GM23248 (cell line): Measurements from ENCODE around the gene NHP2. TPM values are rescaled to one million over a fixed set of nuclear protein-coding genes. Genes with fewer than 3 reads are reported as not detected.

Experiments used
- DNase-seq: peaks from one replicate; pipeline ENCODE4 v3.0.0-alpha.2; 2015
- H2AFZ ChIP-seq: fragments of 200-600 bp; sonication (generic); 2 replicates; pipeline ENCODE4 v1.6.1; 2016; ENCODE audit warnings: antibody characterized with exemption
- H3F3A ChIP-seq: fragments of 200-600 bp; sonication (generic); 2 replicates; pipeline ENCODE4 v1.6.1; 2016; ENCODE audit warnings: mild to moderate bottlenecking, antibody characterized with exemption, mixed run types; ENCODE audit not compliant: insufficient read depth
- H3K27ac ChIP-seq: fragments of 200-600 bp; sonication (generic); 2 replicates; pipeline ENCODE4 v1.5.1; 2016; ENCODE audit warnings: mild to moderate bottlenecking
- H3K27me3 ChIP-seq: fragments of 200-600 bp; sonication (generic); replicated peaks from 2 replicates; pipeline ENCODE4 v1.6.1; 2016; ENCODE audit warnings: mild to moderate bottlenecking; ENCODE audit not compliant: insufficient read depth
- H3K36me3 ChIP-seq: fragments of 200-600 bp; sonication (generic); 2 replicates; pipeline ENCODE4 v1.6.1; 2016; ENCODE audit warnings: low read depth, mild to moderate bottlenecking
- H3K4me1 ChIP-seq: fragments of 200-600 bp; sonication (generic); 2 replicates; pipeline ENCODE4 v1.6.1; 2016; ENCODE audit warnings: mild to moderate bottlenecking; ENCODE audit not compliant: insufficient read depth
- H3K4me2 ChIP-seq: fragments of 200-600 bp; sonication (generic); one replicate; pipeline ENCODE4 v1.6.1; 2016; ENCODE audit warnings: mild to moderate bottlenecking; ENCODE audit not compliant: unreplicated experiment
- H3K4me3 ChIP-seq: fragments of 200-600 bp; sonication (generic); 2 replicates; pipeline ENCODE4 v1.5.1; 2016; ENCODE audit warnings: mild to moderate bottlenecking
- H3K79me2 ChIP-seq: fragments of 200-600 bp; sonication (generic); 2 replicates; pipeline ENCODE4 v1.6.1; 2016; ENCODE audit warnings: mild to moderate bottlenecking; ENCODE audit not compliant: insufficient read depth
- H3K9ac ChIP-seq: fragments of 200-600 bp; sonication (generic); 2 replicates; pipeline ENCODE4 v1.6.1; 2016; ENCODE audit warnings: mild to moderate bottlenecking
- H3K9me2 ChIP-seq: fragments of 200-600 bp; sonication (generic); 2 replicates; pipeline ENCODE4 v1.6.1; 2016; ENCODE audit warnings: mixed run types, mild to moderate bottlenecking, moderate library complexity; ENCODE audit not compliant: insufficient read depth
- H3K9me3 ChIP-seq: fragments of 200-600 bp; sonication (generic); one replicate; pipeline ENCODE4 v1.6.1; 2017; ENCODE audit warnings: low read depth
- H4K20me1 ChIP-seq: fragments of 200-600 bp; sonication (generic); 2 replicates; pipeline ENCODE4 v1.6.0; 2016; ENCODE audit not compliant: insufficient read depth
- EZH2 ChIP-seq: fragments of 200-600 bp; sonication (generic); IDR thresholded peaks from 2 replicates; pipeline ENCODE4 v1.6.1; 2018; ENCODE audit warnings: antibody characterized with exemption, mild to moderate bottlenecking; ENCODE audit not compliant: insufficient read depth, poor library complexity, severe bottlenecking
- EZH2phosphoT487 ChIP-seq: fragments of 200-600 bp; sonication (generic); IDR thresholded peaks from 2 replicates; pipeline ENCODE4 v1.6.1; 2018; ENCODE audit warnings: antibody characterized with exemption, moderate library complexity, mild to moderate bottlenecking, low read depth; ENCODE audit not compliant: insufficient read depth
- WGBS, 2 experiments: methylation state at CpG; one replicate each; pipeline ENCODE4 v1.1.6; 2015 to 2017; ENCODE audit warnings: low lambda C conversion rate in 2 of 2, low coverage in 1 of 2; ENCODE audit errors: missing lambda C conversion rate in 2 of 2; 5-methylcytosine and 5-hydroxymethylcytosine counted together
- in situ Hi-C: fragments of 300-500 bp; cut with MboI; formaldehyde crosslinking; loops from 2 replicates; pipeline ENCODE4 v1.15.0; 2020
- polyA plus RNA-seq: library from polyadenylated mRNA; unstranded; fragments of >200 nt; fragmentation: Nextera tagmentation; extraction: Ambion mirVana; gene quantifications from 2 replicates; pipeline ENCODE4 v1.2.1, GENCODE V29; 2016
- total RNA-seq: library from RNA; depleted of rRNA; stranded (reverse); fragments of >200 nt; shearing (Covaris generic); gene quantifications from 2 replicates; pipeline ENCODE4 v1.2.3, GENCODE V29; 2014

Gene NHP2
- total and polyA plus RNA-seq, 2 experiments from 2014 or later, result 203 to 232 TPM

- Histone ChIP-seq H3K36me3 (no peaks in the 10 kb centered on the region), H3F3A (0 out of 2 replicates have a peak, but pooled peaks cover 4% of the 10 kb centered on the region), H3K4me3 (no peak overlapping the region), H3K9ac (no peak overlapping the region), H2AFZ (no peak overlapping the region), H3K27me3 (no peaks in the 10 kb centered on the region), H3K27ac (no peak overlapping the region), H3K79me2 (no peaks in the 10 kb centered on the region), H4K20me1 (no peaks in the 10 kb centered on the region), H3K4me1 (no peaks in the 10 kb centered on the region), H3K9me2 (no peaks in the 10 kb centered on the region), H3K4me2 (no peak overlapping the region), H3K9me3 (no peaks in the 10 kb centered on the region)
- TF ChIP-seq EZH2phosphoT487, result no peak
- TF ChIP-seq EZH2, result no peak
- WGBS, 2 experiments, result 17 to 21% methylated on average over 4 of the region's 4 CpGs
- in situ Hi-C loops, result no loop called here
- no peak for DNase-seq
Measured at GRCh38 chr5:178182158-178182876, 28.6 kb upstream of the NHP2 start.

- in situ Hi-C loops, result no loop called here
- Histone ChIP-seq H4K20me1 (no peaks in the 10 kb centered on the region), H3F3A (no peaks in the 10 kb centered on the region), H2AFZ (no peak overlapping the region), H3K36me3 (no peaks in the 10 kb centered on the region), H3K79me2 (no peaks in the 10 kb centered on the region), H3K4me1 (no peaks in the 10 kb centered on the region), H3K27ac (no peak overlapping the region), H3K27me3 (no peaks in the 10 kb centered on the region), H3K4me2 (no peak overlapping the region), H3K9me2 (no peaks in the 10 kb centered on the region), H3K4me3 (no peak overlapping the region), H3K9ac (no peak overlapping the region), H3K9me3 (no peaks in the 10 kb centered on the region)
- TF ChIP-seq EZH2 (no peak), EZH2phosphoT487 (no peak)
- WGBS, 2 experiments, result 15 to 21% methylated on average over 7 to 9 of the region's 9 CpGs
- no peak for DNase-seq
Measured at GRCh38 chr5:178180141-178180863, 26.6 kb upstream of the NHP2 start.

GRCh38 chr5:178177569-178177968 is 23.9 kb upstream of the NHP2 start:
- DNase-seq, result no peak
- no peak overlapping the region for H3K4me3 ChIP-seq
- H3K9ac ChIP-seq, result no peak overlapping the region
- H3K36me3 ChIP-seq, result no peaks in the 10 kb centered on the region
- WGBS, 2 experiments, result 74 to 86% methylated on average over 8 of the region's 8 CpGs
- no peaks in the 10 kb centered on the region for H4K20me1 ChIP-seq
- no peak overlapping the region for H2AFZ ChIP-seq
- no peaks in the 10 kb centered on the region for H3K9me3 ChIP-seq
- in situ Hi-C loops, result no loop called here
- no peaks in the 10 kb centered on the region for H3F3A ChIP-seq
- H3K4me1 ChIP-seq, result no peaks in the 10 kb centered on the region
- TF ChIP-seq EZH2phosphoT487, result no peak
- no peak for TF ChIP-seq EZH2
- no peak overlapping the region for H3K27ac ChIP-seq
- no peaks in the 10 kb centered on the region for H3K9me2 ChIP-seq
- H3K4me2 ChIP-seq, result no peak overlapping the region
- H3K79me2 ChIP-seq, result no peaks in the 10 kb centered on the region
- no peaks in the 10 kb centered on the region for H3K27me3 ChIP-seq

GRCh38 chr5:178176791-178177190 is 23.1 kb upstream of the NHP2 start:
- H3K9me2 ChIP-seq, result no peaks in the 10 kb centered on the region
- no peak overlapping the region for H3K4me3 ChIP-seq
- no peaks in the 10 kb centered on the region for H4K20me1 ChIP-seq
- no peaks in the 10 kb centered on the region for H3K79me2 ChIP-seq
- H3K4me2 ChIP-seq, result no peak overlapping the region
- H3K9ac ChIP-seq, result no peak overlapping the region
- 83 to 91% methylated on average over 6 of the region's 6 CpGs for WGBS, 2 experiments
- no peak overlapping the region for H2AFZ ChIP-seq
- H3F3A ChIP-seq, result no peaks in the 10 kb centered on the region
- H3K27ac ChIP-seq, result no peak overlapping the region
- H3K36me3 ChIP-seq, result no peaks in the 10 kb centered on the region
- no peaks in the 10 kb centered on the region for H3K9me3 ChIP-seq
- in situ Hi-C loops, result no loop called here
- H3K4me1 ChIP-seq, result no peaks in the 10 kb centered on the region
- H3K27me3 ChIP-seq, result no peaks in the 10 kb centered on the region
- TF ChIP-seq EZH2, result no peak
- TF ChIP-seq EZH2phosphoT487, result no peak
- DNase-seq, result no peak
